KMS-11 (cell line): ENCODE results near the gene GALNS.

Source experiments
- H2AFZ ChIP-seq: fragments of 200-600 bp; sonication (generic); 2 replicates; pipeline ENCODE4 v1.6.1; 2016; ENCODE audit warnings: antibody characterized with exemption, mixed run types, low read depth
- H3K27ac ChIP-seq: fragments of 200-600 bp; sonication (generic); 2 replicates; pipeline ENCODE4 v1.6.1; 2016; ENCODE audit warnings: mild to moderate bottlenecking, mixed run types
- H3K27me3 ChIP-seq: fragments of 200-600 bp; sonication (generic); 2 replicates; pipeline ENCODE4 v1.6.1; 2017; ENCODE audit warnings: mild to moderate bottlenecking, low read depth, mixed run types, moderate library complexity; ENCODE audit not compliant: insufficient read depth
- H3K36me3 ChIP-seq: fragments of 200-600 bp; sonication (generic); 2 replicates; pipeline ENCODE4 v1.6.1; 2017; ENCODE audit warnings: mild to moderate bottlenecking, mixed run types; ENCODE audit not compliant: insufficient read depth
- H3K4me1 ChIP-seq: fragments of 200-600 bp; sonication (generic); 2 replicates; pipeline ENCODE4 v1.6.1; 2016; ENCODE audit warnings: mild to moderate bottlenecking, low read depth, mixed run types; ENCODE audit not compliant: poor library complexity, severe bottlenecking
- H3K4me2 ChIP-seq: fragments of 200-600 bp; sonication (generic); 2 replicates; pipeline ENCODE4 v1.7.0; 2016; ENCODE audit warnings: mild to moderate bottlenecking, mixed run types
- H3K4me3 ChIP-seq: fragments of 200-600 bp; sonication (generic); IDR thresholded peaks from 2 replicates; pipeline ENCODE4 v1.6.1; 2017; ENCODE audit warnings: low read depth, low read length, mixed read lengths; ENCODE audit not compliant: insufficient read depth
- H3K79me2 ChIP-seq: fragments of 200-600 bp; sonication (generic); 2 replicates; pipeline ENCODE4 v1.6.1; 2016; ENCODE audit warnings: low read depth, mixed run types; ENCODE audit not compliant: insufficient read depth
- H3K9ac ChIP-seq: fragments of 200-600 bp; sonication (generic); 2 replicates; pipeline ENCODE4 v1.6.1; 2016; ENCODE audit warnings: mild to moderate bottlenecking, mixed run types
- H4K20me1 ChIP-seq: fragments of 200-600 bp; sonication (generic); 2 replicates; pipeline ENCODE4 v1.6.1; 2016; ENCODE audit warnings: mild to moderate bottlenecking, mixed run types; ENCODE audit not compliant: insufficient read depth
- CTCF ChIP-seq: fragments of 200-600 bp; sonication (generic); conservative IDR thresholded peaks from 2 replicates; pipeline ENCODE4 v1.6.1; 2017; ENCODE audit warnings: low read depth, mild to moderate bottlenecking, antibody characterized with exemption, low read length, moderate library complexity, mixed read lengths

GALNS gene

DNA sequence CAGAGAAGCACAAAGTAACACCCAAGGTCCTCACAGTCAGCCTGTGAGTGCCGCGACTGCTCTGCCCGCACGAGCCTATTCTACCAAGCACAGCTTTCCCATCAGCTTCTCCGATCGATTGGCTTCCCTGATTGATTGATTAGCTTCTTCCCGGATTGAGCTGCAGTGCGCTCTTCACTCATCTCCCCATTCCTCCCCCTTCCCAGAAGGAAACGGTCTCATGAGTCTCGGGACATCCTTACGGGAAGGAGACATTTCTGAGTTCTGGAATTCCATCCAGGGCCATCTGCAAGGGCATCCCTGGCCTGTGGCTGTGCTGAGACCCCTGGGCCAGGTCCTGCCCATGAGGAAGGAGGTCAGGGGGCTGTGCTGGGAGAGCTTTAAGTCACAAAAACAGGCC, 89.8 kb downstream of the GALNS start:
- H4K20me1 ChIP-seq = peaks cover 72% of the 10 kb centered on the region
- H3K27me3 ChIP-seq = no peaks in the 10 kb centered on the region
- no peak overlapping the region for H3K4me2 ChIP-seq
- no peak overlapping the region for H3K27ac ChIP-seq
- no peaks in the 10 kb centered on the region; the same call in 1 of the 2 replicates for H3K36me3 ChIP-seq
- no peak overlapping the region for H3K4me3 ChIP-seq
- peaks cover 98% of the 10 kb centered on the region for H3K79me2 ChIP-seq
- no peak overlapping the region for H3K9ac ChIP-seq
- no peak overlapping the region for H2AFZ ChIP-seq
- TF ChIP-seq CTCF = no peak
- H3K4me1 ChIP-seq = no peaks in the 10 kb centered on the region

DNA sequence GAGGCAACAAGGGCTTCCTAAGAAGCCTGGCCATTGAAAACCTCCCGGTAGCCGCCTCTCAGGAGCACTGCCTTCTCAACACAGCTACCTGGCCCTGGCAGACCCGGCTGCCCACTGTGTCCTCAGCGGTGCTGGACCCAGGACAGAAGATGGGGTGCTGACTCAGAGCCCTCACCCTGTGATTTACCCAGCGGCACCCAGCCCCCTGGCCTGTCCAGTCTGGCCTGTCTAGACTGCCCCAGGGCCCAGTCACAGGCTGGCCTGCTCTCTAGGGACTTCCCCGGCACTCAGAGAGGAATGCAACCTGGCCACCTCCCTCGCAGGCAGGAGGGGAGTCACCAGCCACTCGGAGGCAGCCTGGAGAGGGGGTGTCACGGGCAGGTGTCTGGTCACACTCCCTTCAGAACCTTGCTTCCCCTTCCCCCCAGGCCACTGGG, 91.8 kb downstream of the GALNS start:
- no peak overlapping the region for H3K4me3 ChIP-seq
- H3K36me3 ChIP-seq = no peaks in the 10 kb centered on the region; the same call in 1 of the 2 replicates
- no peaks in the 10 kb centered on the region for H3K4me1 ChIP-seq
- peaks cover 67% of the 10 kb centered on the region for H4K20me1 ChIP-seq
- H2AFZ ChIP-seq = no peak overlapping the region
- TF ChIP-seq CTCF = no peak
- H3K27me3 ChIP-seq = no peaks in the 10 kb centered on the region
- H3K27ac ChIP-seq = no peak overlapping the region
- no peak overlapping the region for H3K9ac ChIP-seq
- no peak overlapping the region for H3K4me2 ChIP-seq
- H3K79me2 ChIP-seq = peaks cover 98% of the 10 kb centered on the region

DNA sequence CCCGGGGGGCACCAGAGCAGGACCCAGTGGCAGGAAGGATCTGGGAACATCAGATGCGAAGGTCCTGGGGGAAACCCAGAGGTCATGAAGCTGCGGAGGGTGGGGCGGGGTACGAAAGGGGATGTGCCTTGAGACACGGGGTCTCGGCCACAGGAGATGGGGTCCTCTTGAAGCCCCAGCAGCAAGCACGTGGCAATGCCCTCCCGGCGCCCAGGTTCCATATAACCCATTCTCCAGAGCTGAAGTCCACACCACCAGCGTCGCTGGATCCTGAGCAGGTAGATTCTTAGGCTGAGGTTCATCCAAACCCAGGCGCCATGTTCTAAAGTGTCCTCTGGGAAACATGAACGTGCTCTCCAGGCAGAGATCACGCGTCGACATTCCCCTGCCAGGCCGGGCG, 92.7 kb downstream of the GALNS start:
- Histone ChIP-seq H3K79me2 (peaks cover 98% of the 10 kb centered on the region), H2AFZ (no peak overlapping the region)

More for the DNA sequence above, 92.7 kb downstream of the GALNS start:
- no peak overlapping the region for H3K27ac ChIP-seq
- no peaks in the 10 kb centered on the region for H3K4me1 ChIP-seq
- no peak overlapping the region for H3K9ac ChIP-seq
- peaks cover 68% of the 10 kb centered on the region for H4K20me1 ChIP-seq
- no peaks in the 10 kb centered on the region; the same call in 1 of the 2 replicates for H3K36me3 ChIP-seq
- no peak overlapping the region for H3K4me3 ChIP-seq
- H3K27me3 ChIP-seq = no peaks in the 10 kb centered on the region
- TF ChIP-seq CTCF = no peak
- no peak overlapping the region for H3K4me2 ChIP-seq
